ENCODE measurements around the gene GRAMD1A. TPM values are rescaled to one million over a fixed set of nuclear protein-coding genes. Genes with fewer than 3 reads are reported as not detected.

The GRAMD1A gene
- total and polyA plus RNA-seq, 2 of the 8 experiments (the other 6 are each of a cell fraction or from before 2014, with no cell fraction given): 113 to 154 TPM

- Histone ChIP-seq H3K4me3 (ENCODE audit: extremely low read depth in 1 of 4, insufficient read depth in 2 of 4, low read depth in 3 of 4, low read length in 4 of 4) (no peak overlapping the region), H2BK12ac (ENCODE audit: low read depth, low read length) (no peak overlapping the region), H2AFZ (ENCODE audit: low read length) (no peak overlapping the region), H3K9ac (replicated peaks in 1 of 4; ENCODE audit: extremely low read depth in 1 of 4, low read depth in 3 of 4, low read length in 3 of 4) (no peak overlapping the region), H3K4me1 (replicated peaks in 1 of 4; ENCODE audit: control insufficient read depth in 3 of 4, insufficient read depth in 4 of 4, low read length in 3 of 4) (no peaks in the 10 kb centered on the region), H3K79me1 (ENCODE audit: low read depth, low read length) (no peaks in the 10 kb centered on the region), H3K23ac (ENCODE audit: insufficient read length) (no peak overlapping the region), H3K56ac (replicated peaks; ENCODE audit: insufficient read length, low read depth, low read length) (no peak overlapping the region), H3K14ac (ENCODE audit: insufficient read length) (no peak overlapping the region), H3K4ac (replicated peaks; ENCODE audit: insufficient read length, low read depth, low read length) (no peak overlapping the region), H2BK5ac (ENCODE audit: low read depth, low read length) (no peak overlapping the region), H2AK5ac (ENCODE audit: low read depth, low read length) (no peak overlapping the region), H3K9me3 (ENCODE audit: insufficient read depth in 2 of 2, low read depth in 1 of 2, low read length in 1 of 2) (no peaks in the 10 kb centered on the region), H4K20me1 (replicated peaks in 1 of 2; ENCODE audit: control insufficient read depth in 1 of 2, insufficient read depth in 2 of 2, low read length in 2 of 2) (peaks cover 6 to 30% of the 10 kb centered on the region in 2 experiments), H3K27me3 (replicated peaks in 1 of 4; ENCODE audit: control insufficient read depth in 3 of 4, extremely low read depth in 1 of 4, insufficient read depth in 3 of 4, low read length in 3 of 4) (no peaks in the 10 kb centered on the region), H4K5ac (ENCODE audit: insufficient read length, low read depth, low read length) (no peak overlapping the region), H3K4me2 (ENCODE audit: insufficient read depth in 1 of 2, low read depth in 2 of 2, low read length in 2 of 2) (no peak overlapping the region), H2BK120ac (replicated peaks; ENCODE audit: low read depth, low read length) (no peak overlapping the region), H2BK20ac (ENCODE audit: low read length) (no peak overlapping the region), H3K18ac (ENCODE audit: extremely low read depth, low read length) (no peak overlapping the region), H3K23me2 (ENCODE audit: low read depth, low read length) (no peaks in the 10 kb centered on the region), H3K27ac (ENCODE audit: low read depth, low read length) (no peak overlapping the region), H3K79me2 (ENCODE audit: control insufficient read depth in 1 of 2, insufficient read depth in 2 of 2, low read length in 2 of 2) (no peaks in the 10 kb centered on the region), H4K8ac (ENCODE audit: extremely low read depth, insufficient read depth, low read length) (no peak overlapping the region), H4K91ac (replicated peaks; ENCODE audit: insufficient read length, low read length) (no peak overlapping the region), H2BK15ac (ENCODE audit: low read length) (no peak overlapping the region), H3K36me3 (ENCODE audit: control insufficient read depth in 2 of 4, insufficient read depth in 4 of 4, low read length in 3 of 4) (peaks cover 42 to 82% (median 72%) of the 10 kb centered on the region in 4 experiments)
- FAIRE-seq: no peak
- 94% methylated on average over 6 of the region's 6 CpGs; no CpG with 5 or more reads in 1 of the 2 experiments for WGBS, 2 experiments (ENCODE audit: extremely low coverage in 1 of 2, insufficient coverage in 1 of 2, insufficient read length in 1 of 2, insufficient replicate concordance in 2 of 2, low coverage in 1 of 2, low lambda C conversion rate in 2 of 2, missing lambda C conversion rate in 1 of 2)
- POLR2A ChIA-PET (ENCODE audit: partially characterized antibody): interaction anchor here (0.6 to 24.8 kb wide), 2 partner anchors 19 to 194 kb away, joined by 3 to 366 read pairs; partner anchors contain the start of gene GRAMD1A
- CTCF ChIA-PET (ENCODE audit: partially characterized antibody): interaction anchor here (1.0 to 1.4 kb wide), 2 partner anchors 44 to 51 kb away, joined by 4 read pairs; no protein-coding TSS in a partner anchor
- no peak for DNase-seq (ENCODE audit: low read depth in 1 of 2, low spot score in 2 of 2)
- TF ChIP-seq SIRT6 (IDR thresholded peaks at IDR 0.05; ENCODE audit: low read length) (no peak), FOSL1 (IDR thresholded peaks at IDR 0.05; ENCODE audit: insufficient read depth, low read depth, low read length) (no peak), USF2 (IDR thresholded peaks at IDR 0.05; ENCODE audit: low read length) (no peak), SIX5 (IDR thresholded peaks at IDR 0.05; ENCODE audit: low read depth, low read length) (no peak), E2F6 (IDR thresholded peaks at IDR 0.05) (no peak), POU5F1 (IDR thresholded peaks at IDR 0.05; ENCODE audit: low read depth, low read length) (no peak), SP2 (IDR thresholded peaks at IDR 0.05; ENCODE audit: low read length) (no peak), PHF8 (conservative IDR thresholded peaks at IDR 0.05; ENCODE audit: low read depth, low read length) (no peak), SP1 (IDR thresholded peaks at IDR 0.05; ENCODE audit: low read depth, low read length) (no peak), TAF7 (optimal IDR thresholded peaks at IDR 0.05; ENCODE audit: borderline replicate concordance, low read depth, low read length) (no peak), MAX (IDR thresholded peaks at IDR 0.05) (no peak), POLR2AphosphoS5 (IDR thresholded peaks at IDR 0.05; ENCODE audit: low read depth, low read length) (no peak)
Measured at GRCh38 chr19:35024095-35024494, 24.0 kb downstream of the GRAMD1A start.

All from H1 (cell line).